Activated CD8-positive, alpha-beta memory T cell treated with anti-CD3 and anti-CD28 coated beads for 4 hours (primary cell): Measurements from ENCODE around the gene ITPKB.
"Not testable (repeated sequence)": the region's sequence is repeated elsewhere in the genome, so short reads cannot be mapped to it uniquely, and the experiment has no call there.

Source experiments
- DNase-seq, 2 donors: peaks; one replicate each; pipeline ENCODE4 v3.0.0-alpha.2; 2020; ENCODE audit warnings: low read depth in 2 of 2

ITPKB gene

GRCh38 chr1:226651041-226651731 is 87.9 kb downstream of the ITPKB start:
- no peak for DNase-seq

GRCh38 chr1:226650236-226650841 is 88.7 kb downstream of the ITPKB start:
- DNase-seq: no peak

GRCh38 chr1:226649780-226650179 is 89.3 kb downstream of the ITPKB start:
- DNase-seq: no peak

- no peak for DNase-seq
These were observed 89.8 kb downstream of the ITPKB start for GRCh38 chr1:226649244-226649643.

- no peak for DNase-seq
These were observed 90.7 kb downstream of the ITPKB start for GRCh38 chr1:226648421-226648820.

GRCh38 chr1:226647719-226648118 is 91.4 kb downstream of the ITPKB start:
- no peak for DNase-seq

GRCh38 chr1:226646870-226647449 is 92.1 kb downstream of the ITPKB start:
- no peak for DNase-seq

- DNase-seq: no peak
These were observed 92.8 kb downstream of the ITPKB start for GRCh38 chr1:226646026-226646869.

- no peak for DNase-seq
These were observed 93.7 kb downstream of the ITPKB start for GRCh38 chr1:226645279-226645976.

- no peak for DNase-seq
These were observed 94.4 kb downstream of the ITPKB start for GRCh38 chr1:226644541-226645176.

GRCh38 chr1:226643611-226644540 is 95.2 kb downstream of the ITPKB start:
- DNase-seq: no peak

GRCh38 chr1:226643177-226643576 is 95.9 kb downstream of the ITPKB start:
- peak; percentile 47 to 66 for DNase-seq

GRCh38 chr1:226642421-226642820 is 96.7 kb downstream of the ITPKB start:
- DNase-seq: no peak

GRCh38 chr1:226641671-226642231 is 97.3 kb downstream of the ITPKB start:
- no peak for DNase-seq

GRCh38 chr1:226640321-226641136 is 98.6 kb downstream of the ITPKB start:
- DNase-seq: no peak

- no peak for DNase-seq
These were observed 99.4 kb downstream of the ITPKB start for GRCh38 chr1:226639631-226640061.

- not testable (repeated sequence) for DNase-seq
These were observed 99.9 kb downstream of the ITPKB start for GRCh38 chr1:226639206-226639605.

GRCh38 chr1:226638608-226639007 is 100.5 kb downstream of the ITPKB start:
- DNase-seq: no peak
